ENCODE data around the gene WDR31.
A peak's percentile ranks its signal among the peaks of the same experiment; 100 is the strongest.
"Not testable (repeated sequence)": the region's sequence is repeated elsewhere in the genome, so short reads cannot be mapped to it uniquely, and the experiment has no call there.

WDR31 gene

GRCh38 chr9:113380869-113381378, 40.8 kb upstream of the WDR31 start:
- DNase-seq (ENCODE audit: low spot score), result peak; percentile 67
- TF ChIP-seq CTCF (IDR thresholded peaks at IDR 0.05; ENCODE audit: extremely low read depth, insufficient read depth, missing control alignments), result no peak
- in situ Hi-C loops (cut with MboI; ENCODE audit: low pct_unique_long_range_greater_than_20kb, low sequenced_read_pairs, unreplicated experiment), result no loop called here

GRCh38 chr9:113379829-113380210, 39.7 kb upstream of the WDR31 start:
- DNase-seq (ENCODE audit: low spot score); in situ Hi-C loops (cut with MboI; ENCODE audit: low pct_unique_long_range_greater_than_20kb, low sequenced_read_pairs, unreplicated experiment): not testable (repeated sequence)

GRCh38 chr9:113379094-113379828, 39.2 kb upstream of the WDR31 start:
- DNase-seq (ENCODE audit: low spot score); in situ Hi-C loops (cut with MboI; ENCODE audit: low pct_unique_long_range_greater_than_20kb, low sequenced_read_pairs, unreplicated experiment): not testable (repeated sequence)

GRCh38 chr9:113376634-113377567, 36.8 kb upstream of the WDR31 start, which contains the start of gene HDHD3:
TSS of gene HDHD3 (minus strand) at chr9:113376986. CDS start at chr9:113374354, 2,632 bp downstream.
- in situ Hi-C loops (cut with MboI; ENCODE audit: low pct_unique_long_range_greater_than_20kb, low sequenced_read_pairs, unreplicated experiment), result no loop called here
- DNase-seq (ENCODE audit: low spot score), result peak; percentile 92
- no peak for TF ChIP-seq CTCF (IDR thresholded peaks at IDR 0.05; ENCODE audit: extremely low read depth, insufficient read depth, missing control alignments)

- in situ Hi-C loops (cut with MboI; ENCODE audit: low pct_unique_long_range_greater_than_20kb, low sequenced_read_pairs, unreplicated experiment), result no loop called here
- no peak for TF ChIP-seq CTCF (IDR thresholded peaks at IDR 0.05; ENCODE audit: extremely low read depth, insufficient read depth, missing control alignments)
- DNase-seq (ENCODE audit: low spot score), result no peak
These were observed 35.3 kb upstream of the WDR31 start for GRCh38 chr9:113375057-113376023.

GRCh38 chr9:113373676-113374392, 33.8 kb upstream of the WDR31 start:
- TF ChIP-seq CTCF (IDR thresholded peaks at IDR 0.05; ENCODE audit: extremely low read depth, insufficient read depth, missing control alignments), result no peak
- no peak for DNase-seq (ENCODE audit: low spot score)
- in situ Hi-C loops (cut with MboI; ENCODE audit: low pct_unique_long_range_greater_than_20kb, low sequenced_read_pairs, unreplicated experiment), result no loop called here

Measured in GM13977 (cell line).